WI38 (cell line): Measurements from ENCODE around the gene L3MBTL2.

Experiments used
- H3K4me3 ChIP-seq: 2 replicates; pipeline ENCODE4 v1.5.1; 2011; ENCODE audit warnings: low read depth, mild to moderate bottlenecking, control low read depth, low read length
- TF ChIP-seq, protein P1 (sequence below): IDR thresholded peaks from 2 replicates; pipeline ENCODE4 v1.5.1; 2012; ENCODE audit warnings: low read depth, mild to moderate bottlenecking, control low read depth, low read length

L3MBTL2 gene

DNA sequence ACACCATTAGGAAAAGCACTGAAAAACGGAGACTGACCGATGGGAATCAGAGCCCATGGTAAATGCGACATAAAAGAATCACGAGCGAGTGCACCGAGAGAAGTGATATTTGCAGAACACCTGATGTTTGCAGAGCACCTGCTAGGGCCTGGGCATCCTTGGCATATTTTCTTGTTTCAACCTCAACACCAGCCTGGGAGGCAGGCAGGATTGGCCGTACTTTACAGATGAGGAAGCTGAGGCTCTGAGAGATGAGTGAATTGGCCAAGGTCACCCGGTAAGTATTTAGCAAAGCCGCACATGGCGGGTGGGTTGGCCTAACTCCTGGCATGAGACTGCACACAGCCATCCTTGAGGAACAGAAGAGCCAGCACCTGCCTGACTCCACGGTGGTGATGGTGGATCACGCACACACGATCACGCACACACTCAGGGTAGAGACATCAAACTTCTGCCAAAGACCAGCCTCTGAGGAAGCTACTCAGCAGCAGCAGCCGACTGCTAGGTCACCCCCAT is 57.2 kb downstream of the L3MBTL2 start:
- no peak overlapping the region for H3K4me3 ChIP-seq
- TF ChIP-seq, protein P1, sequence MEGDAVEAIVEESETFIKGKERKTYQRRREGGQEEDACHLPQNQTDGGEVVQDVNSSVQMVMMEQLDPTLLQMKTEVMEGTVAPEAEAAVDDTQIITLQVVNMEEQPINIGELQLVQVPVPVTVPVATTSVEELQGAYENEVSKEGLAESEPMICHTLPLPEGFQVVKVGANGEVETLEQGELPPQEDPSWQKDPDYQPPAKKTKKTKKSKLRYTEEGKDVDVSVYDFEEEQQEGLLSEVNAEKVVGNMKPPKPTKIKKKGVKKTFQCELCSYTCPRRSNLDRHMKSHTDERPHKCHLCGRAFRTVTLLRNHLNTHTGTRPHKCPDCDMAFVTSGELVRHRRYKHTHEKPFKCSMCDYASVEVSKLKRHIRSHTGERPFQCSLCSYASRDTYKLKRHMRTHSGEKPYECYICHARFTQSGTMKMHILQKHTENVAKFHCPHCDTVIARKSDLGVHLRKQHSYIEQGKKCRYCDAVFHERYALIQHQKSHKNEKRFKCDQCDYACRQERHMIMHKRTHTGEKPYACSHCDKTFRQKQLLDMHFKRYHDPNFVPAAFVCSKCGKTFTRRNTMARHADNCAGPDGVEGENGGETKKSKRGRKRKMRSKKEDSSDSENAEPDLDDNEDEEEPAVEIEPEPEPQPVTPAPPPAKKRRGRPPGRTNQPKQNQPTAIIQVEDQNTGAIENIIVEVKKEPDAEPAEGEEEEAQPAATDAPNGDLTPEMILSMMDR: no peak

DNA sequence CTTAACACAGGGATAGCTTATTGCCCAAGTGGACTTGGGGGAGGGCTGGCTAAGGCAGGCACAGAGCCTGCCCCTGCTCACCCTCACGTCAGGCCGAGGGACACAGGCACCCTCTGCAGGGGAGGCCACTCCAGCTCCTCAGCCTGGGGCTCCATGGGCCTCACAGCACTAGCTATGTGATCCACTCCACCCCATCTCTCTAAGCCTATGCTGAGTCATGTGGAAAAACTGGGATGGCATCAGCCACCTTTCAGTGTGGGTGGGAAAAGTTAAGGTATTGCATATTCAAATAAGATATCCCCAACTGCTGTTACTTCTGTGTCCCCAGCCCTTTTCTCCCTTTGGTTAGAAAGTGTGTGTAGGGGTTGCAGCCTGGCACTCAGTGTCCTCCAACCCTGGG is 58.6 kb downstream of the L3MBTL2 start:
- TF ChIP-seq, protein P1: no peak
- H3K4me3 ChIP-seq: no peak overlapping the region

DNA sequence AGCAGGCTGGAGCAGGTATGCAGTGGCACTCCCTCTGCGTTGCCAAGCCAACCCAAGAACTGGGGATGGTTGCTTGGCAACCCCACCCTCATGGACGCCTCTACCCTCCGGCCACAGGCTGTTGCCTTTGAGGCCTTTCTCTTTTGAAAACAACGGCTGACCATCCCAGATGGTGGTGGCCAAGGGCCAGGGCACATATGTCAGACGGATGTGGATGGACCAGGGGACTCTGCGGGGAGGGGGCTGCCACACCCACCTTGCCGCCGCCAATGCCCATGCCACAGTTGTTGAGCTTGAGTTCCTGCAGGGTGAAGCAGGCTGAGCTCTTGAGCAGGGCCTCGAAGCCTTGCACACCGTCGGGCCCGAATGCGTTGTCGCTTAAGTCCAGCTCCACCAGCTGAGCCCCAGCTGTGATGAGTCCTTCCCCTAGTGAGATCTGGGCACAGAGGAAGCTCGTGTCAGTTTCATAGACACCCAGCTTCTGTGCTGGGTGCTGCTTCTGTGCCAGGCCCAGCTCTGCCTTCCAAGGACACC is 59.4 kb downstream of the L3MBTL2 start:
- no peak overlapping the region for H3K4me3 ChIP-seq
- TF ChIP-seq, protein P1: no peak

DNA sequence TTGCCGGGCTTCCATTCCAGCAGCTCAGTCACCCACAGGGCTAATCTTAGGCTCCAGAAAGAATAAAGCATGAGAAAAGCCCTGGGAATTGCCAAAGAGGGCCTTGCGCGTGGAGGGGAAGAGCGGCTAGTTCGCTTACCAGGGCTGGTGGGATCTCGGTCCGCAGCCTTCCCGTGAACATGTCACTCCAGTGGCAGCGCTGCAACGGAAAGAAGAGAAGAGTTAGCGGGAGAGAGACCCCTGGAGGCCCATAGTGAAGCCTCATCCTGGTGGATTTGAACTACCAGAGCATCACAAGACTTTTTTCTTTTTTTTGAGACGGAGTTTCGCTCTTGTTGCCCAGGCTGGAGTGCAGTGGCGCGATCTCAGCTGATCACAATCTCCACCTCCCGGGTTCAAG is 62.8 kb downstream of the L3MBTL2 start:
- TF ChIP-seq, protein P1: no peak
- H3K4me3 ChIP-seq: no peak overlapping the region

DNA sequence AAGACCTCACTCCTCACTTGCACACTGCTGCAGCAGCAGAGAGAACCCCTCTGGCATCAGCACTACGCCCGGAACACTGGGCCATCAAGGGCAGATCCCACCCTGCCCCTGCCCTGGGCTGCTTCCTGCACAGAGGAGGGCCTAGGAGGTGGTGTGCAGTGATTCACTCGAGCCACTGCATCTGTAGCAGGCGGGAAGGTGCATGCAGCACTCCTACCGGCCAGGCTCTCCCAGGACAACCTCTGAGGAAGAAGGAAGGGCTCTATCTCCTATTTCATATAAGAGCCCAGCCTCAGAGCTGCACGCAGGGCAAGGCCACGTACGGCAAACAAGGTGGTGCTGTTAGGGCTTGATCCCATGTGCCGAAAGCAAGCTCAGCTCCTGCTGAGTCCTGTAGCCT is 66.7 kb downstream of the L3MBTL2 start:
- TF ChIP-seq, protein P1: no peak
- no peak overlapping the region for H3K4me3 ChIP-seq

DNA sequence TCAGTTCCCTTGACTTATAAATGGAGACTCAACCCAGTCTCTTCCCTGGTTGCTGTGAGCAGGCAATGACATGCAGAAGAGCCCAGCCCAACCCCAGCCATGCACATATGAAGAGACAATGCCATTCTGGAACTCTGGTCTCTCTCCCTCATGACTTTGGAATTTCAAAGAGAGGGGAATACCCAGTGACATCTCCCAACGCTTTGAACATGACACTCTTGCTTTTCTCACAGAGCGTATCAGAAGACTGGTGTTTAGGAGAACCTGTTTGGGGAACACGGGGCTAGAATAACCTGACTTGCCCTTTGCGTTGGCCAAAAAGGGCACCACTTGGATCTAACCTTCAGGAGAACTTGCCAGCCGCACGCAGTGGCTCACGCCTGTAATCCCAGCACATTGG is 68.0 kb downstream of the L3MBTL2 start:
- H3K4me3 ChIP-seq: no peak overlapping the region
- TF ChIP-seq, protein P1: no peak

DNA sequence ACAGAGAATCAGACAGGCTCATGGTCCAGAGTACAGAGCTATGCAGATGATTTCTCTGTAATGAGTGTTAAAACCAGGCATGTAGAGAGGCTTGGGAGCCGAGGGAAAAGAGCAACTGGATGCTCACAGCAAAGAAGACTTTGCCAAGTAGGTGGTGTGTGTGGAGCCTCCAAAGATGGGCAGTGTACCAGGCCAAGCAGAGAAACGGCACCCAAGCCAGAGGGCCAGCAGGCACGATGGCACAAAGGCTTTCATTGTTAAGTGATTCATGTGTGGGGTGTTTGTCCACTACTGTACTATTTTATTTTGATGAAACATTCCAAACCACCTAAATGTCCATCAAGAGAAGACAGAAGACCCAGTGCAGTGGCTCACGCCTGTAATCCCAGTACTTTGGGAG is 69.7 kb downstream of the L3MBTL2 start:
- H3K4me3 ChIP-seq: no peak overlapping the region
- TF ChIP-seq, protein P1: no peak
